H1 (cell line): ENCODE data around the gene SKIL. TPM values are rescaled to one million over a fixed set of nuclear protein-coding genes. Genes with fewer than 3 reads are reported as not detected.

Experiments
- BCL11A ChIP-seq, 2 experiments: IDR thresholded peaks; one replicate each; pipeline ENCODE4 v1.6.1; 2011; ENCODE audit warnings: low read depth in 2 of 2, low read length in 2 of 2, mild to moderate bottlenecking in 2 of 2
- CHD2 ChIP-seq: IDR thresholded peaks from 2 replicates; pipeline ENCODE4 v1.6.1; 2012; ENCODE audit warnings: low read length, improper control_type of control experiment
- CHD7 ChIP-seq: fragments of 300-600 bp; sonication (generic); IDR thresholded peaks from 2 replicates; pipeline ENCODE4 v1.7.1; 2012; ENCODE audit warnings: low read length, moderate library complexity, mild to moderate bottlenecking, inconsistent platforms; ENCODE audit not compliant: insufficient replicate concordance
- CTBP2 ChIP-seq: IDR thresholded peaks from 2 replicates; pipeline ENCODE4 v1.7.0; 2011; ENCODE audit warnings: borderline replicate concordance, mild to moderate bottlenecking, moderate library complexity, mixed read lengths, low read length; ENCODE audit not compliant: insufficient read depth, insufficient read length
- EGR1 ChIP-seq: IDR thresholded peaks from 2 replicates; pipeline ENCODE4 v1.6.1; 2011; ENCODE audit warnings: low read depth, low read length, borderline replicate concordance
- JUND ChIP-seq: IDR thresholded peaks from 2 replicates; pipeline ENCODE4 v1.6.1; 2011; ENCODE audit warnings: mild to moderate bottlenecking, improper control_type of control experiment, low read length
- NANOG ChIP-seq: IDR thresholded peaks from 2 replicates; pipeline ENCODE4 v1.6.1; 2011; ENCODE audit warnings: low read length, low read depth, mild to moderate bottlenecking, inconsistent platforms; ENCODE audit not compliant: insufficient read depth, poor library complexity, severe bottlenecking
- NRF1 ChIP-seq: IDR thresholded peaks from 2 replicates; pipeline ENCODE4 v1.6.1; 2011; ENCODE audit warnings: mild to moderate bottlenecking, low read depth, low read length, improper control_type of control experiment
- POLR2A ChIP-seq, 2 experiments: IDR thresholded peaks; 1 replicate in 1 of 2; 2 replicates in 1 of 2; pipeline ENCODE4 v1.6.1; 2011; ENCODE audit warnings: low read depth in 2 of 2, low read length in 2 of 2, mild to moderate bottlenecking in 2 of 2; ENCODE audit errors: control extremely low read depth in 1 of 2
- polyA plus RNA-seq, 7 experiments: library from polyadenylated mRNA; depleted of rRNA in 3 of 7; stranded (reverse) in 5 of 7; unstranded in 2 of 7; fragments of >200 nt in 5 of 7; fragments of 200-250 nt in 2 of 7; gene quantifications; 1 replicate in 5 of 7; 2 replicates in 1 of 7; 4 replicates in 1 of 7; pipeline versions ENCODE4 v1.2.1 to v1.2.3, GENCODE V29; 2011 to 2013; ENCODE audit warnings: missing spikeins in 2 of 7, mixed read lengths in 2 of 7
- total RNA-seq: library from RNA; stranded (reverse); fragmentation: NEBNext Ultra II Directional; extraction: Animal tissue kit (Norgen Biotek cat#: 25700); gene quantifications from 2 replicates; pipeline ENCODE4 v1.2.1, GENCODE V29; 2021

SKIL gene
- total and polyA plus RNA-seq, 2 of the 8 experiments (the other 6 are each of a cell fraction or from before 2014, with no cell fraction given): 13.2 to 277 TPM

GRCh38 chr3:170431054-170431453, 73.5 kb downstream of the SKIL start (continued):
- TF ChIP-seq CHD7 (no peak), NANOG (no peak), JUND (no peak), CHD2 (no peak), CTBP2 (no peak), BCL11A (IDR thresholded peaks at IDR 0.05; ENCODE audit: low read depth in 2 of 2, low read length in 2 of 2) (no peak), POLR2A (IDR thresholded peaks at IDR 0.05; ENCODE audit: control extremely low read depth in 1 of 2, low read depth in 2 of 2, low read length in 2 of 2) (no peak), EGR1 (no peak), NRF1 (no peak)
